Activated CD4-positive, alpha-beta T cell treated with anti-CD3 and anti-CD28 coated beads, Interleukin-2, amount 50 U/mL, for 16 hours (primary cell): ENCODE data around the gene THAP4.
A peak's percentile ranks its signal among the peaks of the same experiment; 100 is the strongest.
"Not testable (repeated sequence)": the region's sequence is repeated elsewhere in the genome, so short reads cannot be mapped to it uniquely, and the experiment has no call there.

Source experiments
- DNase-seq: peaks from one replicate; pipeline ENCODE4 v3.0.0-alpha.2; 2020

Gene THAP4

GRCh38 chr2:241665731-241666440, 28.9 kb upstream of the THAP4 start:
- no peak for DNase-seq

- not testable (repeated sequence) for DNase-seq
Measured at GRCh38 chr2:241662731-241663130, 25.8 kb upstream of the THAP4 start.

- DNase-seq, result no peak
Measured at GRCh38 chr2:241660593-241661213, 23.7 kb upstream of the THAP4 start.

GRCh38 chr2:241659150-241659739, 22.3 kb upstream of the THAP4 start:
- peak; percentile 45 for DNase-seq

GRCh38 chr2:241658296-241658695, 21.3 kb upstream of the THAP4 start:
- no peak for DNase-seq

- no peak for DNase-seq
Measured at GRCh38 chr2:241657786-241658254, 20.9 kb upstream of the THAP4 start.

- no peak for DNase-seq
Measured at GRCh38 chr2:241656190-241656741, 19.3 kb upstream of the THAP4 start.

- DNase-seq, result no peak
Measured at GRCh38 chr2:241655516-241656189, 18.7 kb upstream of the THAP4 start.

- DNase-seq, result no peak
Measured at GRCh38 chr2:241654551-241654950, 17.6 kb upstream of the THAP4 start.

- DNase-seq, result no peak
Measured at GRCh38 chr2:241653210-241653750, 16.3 kb upstream of the THAP4 start.

- DNase-seq, result no peak
Measured at GRCh38 chr2:241652722-241653121, 15.8 kb upstream of the THAP4 start.

GRCh38 chr2:241652142-241652541, 15.2 kb upstream of the THAP4 start:
- DNase-seq, result no peak

- no peak for DNase-seq
Measured at GRCh38 chr2:241649927-241650326, 13.0 kb upstream of the THAP4 start.

GRCh38 chr2:241649404-241649803, 12.4 kb upstream of the THAP4 start:
- DNase-seq, result no peak

GRCh38 chr2:241648453-241648852, 11.5 kb upstream of the THAP4 start:
- no peak for DNase-seq

GRCh38 chr2:241645915-241646645, 9.1 kb upstream of the THAP4 start:
- no peak for DNase-seq

GRCh38 chr2:241645056-241645914, 8.3 kb upstream of the THAP4 start:
- no peak for DNase-seq

- no peak for DNase-seq
Measured at GRCh38 chr2:241641631-241642030, 4.7 kb upstream of the THAP4 start.

- no peak for DNase-seq
Measured at GRCh38 chr2:241640165-241640795, 3.3 kb upstream of the THAP4 start.

- no peak for DNase-seq
Measured at GRCh38 chr2:241639385-241639784, 2.4 kb upstream of the THAP4 start.

GRCh38 chr2:241638940-241639339, 2.0 kb upstream of the THAP4 start:
- DNase-seq, result no peak
